Astrocyte of the hippocampus (primary cell): ENCODE results near the gene CENPN.
A peak's percentile ranks its signal among the peaks of the same experiment; 100 is the strongest.

Experiments
- DNase-seq: peaks from one replicate; pipeline ENCODE4 v3.0.0; 2011; ENCODE audit warnings: low read depth, low spot score

Gene CENPN

DNA sequence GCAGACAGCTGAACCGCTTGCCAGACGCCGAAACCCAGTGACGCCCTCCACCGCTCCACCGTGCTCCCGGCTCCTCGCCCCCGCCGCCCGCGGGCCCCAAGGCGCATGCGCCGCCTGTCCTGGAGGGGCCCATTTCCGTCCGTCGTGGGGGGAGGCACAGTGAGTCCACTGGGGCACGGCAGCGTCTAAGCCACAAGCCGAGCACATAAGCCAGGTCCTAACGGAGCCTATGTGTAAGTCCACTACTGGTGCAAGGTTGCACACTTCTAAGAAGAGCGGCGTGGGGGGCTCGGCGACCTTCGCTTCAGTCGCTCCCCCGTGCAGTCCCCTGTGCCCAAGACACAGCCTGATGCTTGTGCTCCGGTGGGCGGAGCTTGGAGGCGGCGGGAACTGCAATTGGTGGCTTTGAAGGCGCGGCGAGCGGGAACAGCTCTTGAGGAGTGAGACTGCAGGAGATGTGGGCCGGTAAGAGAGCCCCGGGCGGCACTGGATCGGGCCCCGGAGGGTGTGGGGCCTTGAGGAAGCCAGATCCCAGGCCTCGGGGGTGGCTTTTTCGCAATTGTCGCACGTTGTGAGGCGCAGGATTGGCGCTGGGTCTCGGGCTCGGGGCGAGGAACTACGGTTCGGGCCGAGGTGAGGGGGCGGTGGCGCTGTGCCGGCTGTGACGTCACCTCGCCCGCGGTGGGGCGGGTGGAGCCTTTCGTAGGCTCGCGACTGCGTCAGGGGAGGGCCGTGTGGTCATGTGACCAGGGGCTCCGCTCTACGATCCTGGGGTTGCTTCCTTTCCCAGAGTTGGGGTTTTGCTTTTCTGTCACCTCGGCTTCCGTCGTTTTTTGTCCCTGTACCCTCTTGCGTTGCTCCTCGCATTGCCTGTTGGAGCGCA, at the start of gene CENPN, which contains the start of gene CMC2:
TSS of gene CENPN (plus strand) at position 402 of the 883 bp plus-strand sequence. CDS start 4,726 bp downstream, outside the sequence.
TSS of gene CMC2 (minus strand) at position 73 of the 883 bp plus-strand sequence. CDS start 9,491 bp downstream, outside the sequence.
- DNase-seq = peak; percentile 100

DNA sequence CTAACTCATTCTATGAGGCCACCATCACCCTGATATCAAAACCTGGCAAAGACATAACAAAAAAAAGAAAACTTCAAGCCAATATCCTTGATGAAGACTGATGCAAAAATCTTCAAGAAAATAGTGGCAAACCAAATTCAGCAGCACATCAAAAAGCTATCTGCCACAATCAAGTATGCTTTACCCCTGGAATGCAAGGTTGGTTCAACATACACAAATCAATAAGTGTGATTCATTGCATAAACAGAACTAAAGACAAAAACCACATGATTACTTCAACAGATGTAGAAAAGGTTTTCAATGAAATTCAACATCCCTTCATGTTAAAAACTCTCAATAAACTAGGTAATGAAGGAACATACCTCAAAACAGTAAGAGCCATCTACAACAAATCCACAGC, 48.7 kb upstream of the CENPN start:
- no peak for DNase-seq

GRCh38 chr16:80962879-80963278, 44.1 kb upstream of the CENPN start:
- DNase-seq = no peak

DNA sequence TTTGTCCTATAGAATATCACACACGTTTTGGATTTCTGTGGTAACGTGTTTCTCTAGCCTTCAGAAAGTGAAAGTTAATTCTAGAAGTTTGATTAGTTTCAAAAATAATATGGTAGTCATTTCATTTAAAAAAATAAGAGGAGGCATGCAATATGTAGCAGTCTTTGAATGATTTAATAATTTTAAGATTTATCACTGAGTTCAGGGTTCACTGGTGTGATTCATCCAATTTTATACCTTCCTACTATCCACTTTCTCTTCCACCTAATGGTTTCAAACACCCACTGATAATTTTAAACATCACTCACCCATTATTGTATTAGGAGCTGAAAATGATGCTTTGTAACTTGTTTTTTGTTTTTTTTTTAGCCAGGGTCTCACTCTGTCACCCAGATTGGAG, 42.7 kb upstream of the CENPN start:
- no peak for DNase-seq

DNA sequence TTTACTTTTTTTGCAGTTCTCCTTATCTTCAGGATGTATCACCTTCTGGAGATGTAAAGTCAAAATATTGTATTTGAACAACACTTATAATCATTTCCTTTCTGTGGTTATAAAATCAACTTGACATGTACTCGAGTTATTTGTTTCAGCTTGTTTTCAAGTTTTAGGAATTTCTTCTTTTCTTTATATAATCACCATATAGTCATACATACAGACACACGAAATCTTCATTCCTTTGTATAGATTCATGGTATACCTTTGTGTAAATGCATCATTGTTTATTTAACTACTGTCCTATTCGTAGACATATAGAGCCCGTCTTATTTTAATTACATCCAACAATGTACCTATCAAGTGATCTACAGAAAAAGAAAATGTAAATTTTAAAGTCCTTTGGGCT, 40.4 kb upstream of the CENPN start:
- DNase-seq = no peak

GRCh38 chr16:80968386-80969113, 38.5 kb upstream of the CENPN start:
- DNase-seq = peak; percentile 50

DNA sequence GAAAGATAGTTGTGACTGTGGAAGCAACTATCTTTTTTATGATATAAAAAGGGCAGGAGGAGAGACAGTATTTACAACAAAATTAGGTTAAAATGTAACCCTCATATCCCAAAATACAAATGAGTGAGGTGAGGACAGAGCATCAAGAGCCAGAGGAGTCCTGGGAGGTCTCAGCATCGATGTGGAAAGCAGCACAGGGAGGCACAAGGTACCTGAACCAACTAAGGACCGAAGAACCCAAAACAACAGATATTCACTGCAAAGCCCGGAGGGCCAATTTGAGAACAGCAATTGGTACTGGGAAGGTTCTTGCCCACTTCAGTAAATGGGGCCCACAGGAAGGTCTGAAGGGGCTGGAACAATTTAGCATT, 37.9 kb upstream of the CENPN start:
- no peak for DNase-seq

- DNase-seq = no peak
Observed at GRCh38 chr16:80971819-80972218, 35.2 kb upstream of the CENPN start.

DNA sequence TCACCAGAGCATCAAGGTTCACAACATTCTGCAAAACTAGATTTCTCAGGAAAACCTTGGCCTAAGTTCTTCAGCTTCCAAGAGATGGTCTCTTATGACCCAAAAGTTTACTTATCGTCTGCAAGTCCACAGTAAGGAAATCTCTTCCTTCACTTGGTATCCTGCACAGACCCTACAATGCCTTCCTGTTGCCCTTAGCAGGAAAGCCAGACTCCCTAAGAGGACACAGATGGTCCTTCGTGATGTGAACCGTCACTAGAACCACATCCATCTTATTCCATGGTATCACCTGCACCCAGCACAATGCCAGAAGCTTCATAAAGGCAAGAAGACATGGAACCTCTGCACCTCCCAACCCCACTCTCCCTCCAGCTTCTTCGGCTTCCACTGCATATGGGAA, 34.4 kb upstream of the CENPN start:
- no peak for DNase-seq

GRCh38 chr16:80973991-80974390, 33.0 kb upstream of the CENPN start:
- no peak for DNase-seq

DNA sequence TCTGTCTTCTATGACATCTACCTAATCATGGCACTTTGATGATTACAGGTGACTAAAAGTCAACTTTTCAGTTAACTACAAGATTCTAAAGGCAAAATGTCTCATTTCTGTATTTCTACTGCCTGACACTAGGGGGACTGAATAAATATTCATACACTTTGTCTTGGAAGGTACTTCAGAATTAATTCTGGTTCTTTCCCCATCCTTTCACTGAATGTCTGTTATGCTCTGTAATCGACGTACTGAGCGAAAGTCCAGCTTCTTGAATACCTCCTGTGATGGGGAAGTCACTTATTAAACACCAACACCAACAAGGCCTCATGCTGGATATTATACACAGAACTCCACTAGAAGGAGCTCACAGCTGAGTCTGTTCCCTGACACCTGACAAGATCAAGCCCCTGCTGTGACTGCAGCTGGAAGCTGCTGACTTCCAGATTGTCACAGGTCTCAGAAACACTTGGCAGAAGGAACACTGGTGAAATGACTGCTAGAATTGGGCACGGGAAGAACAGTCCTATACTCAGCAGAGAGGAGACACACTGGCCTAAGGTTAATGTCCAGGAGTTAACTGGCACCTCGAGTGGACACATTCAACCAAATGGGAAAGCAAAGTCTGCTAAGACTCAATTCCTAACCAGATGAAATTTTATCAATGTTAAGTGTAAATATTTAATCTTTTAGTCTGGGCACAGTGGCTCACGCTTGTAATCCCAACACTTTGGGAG, 32.2 kb upstream of the CENPN start:
- no peak for DNase-seq

GRCh38 chr16:80976946-80977345, 30.1 kb upstream of the CENPN start:
- no peak for DNase-seq

- no peak for DNase-seq
Observed at GRCh38 chr16:80981103-80981502, 25.9 kb upstream of the CENPN start.

- no peak for DNase-seq
Observed at GRCh38 chr16:80982646-80983045, 24.4 kb upstream of the CENPN start.

DNA sequence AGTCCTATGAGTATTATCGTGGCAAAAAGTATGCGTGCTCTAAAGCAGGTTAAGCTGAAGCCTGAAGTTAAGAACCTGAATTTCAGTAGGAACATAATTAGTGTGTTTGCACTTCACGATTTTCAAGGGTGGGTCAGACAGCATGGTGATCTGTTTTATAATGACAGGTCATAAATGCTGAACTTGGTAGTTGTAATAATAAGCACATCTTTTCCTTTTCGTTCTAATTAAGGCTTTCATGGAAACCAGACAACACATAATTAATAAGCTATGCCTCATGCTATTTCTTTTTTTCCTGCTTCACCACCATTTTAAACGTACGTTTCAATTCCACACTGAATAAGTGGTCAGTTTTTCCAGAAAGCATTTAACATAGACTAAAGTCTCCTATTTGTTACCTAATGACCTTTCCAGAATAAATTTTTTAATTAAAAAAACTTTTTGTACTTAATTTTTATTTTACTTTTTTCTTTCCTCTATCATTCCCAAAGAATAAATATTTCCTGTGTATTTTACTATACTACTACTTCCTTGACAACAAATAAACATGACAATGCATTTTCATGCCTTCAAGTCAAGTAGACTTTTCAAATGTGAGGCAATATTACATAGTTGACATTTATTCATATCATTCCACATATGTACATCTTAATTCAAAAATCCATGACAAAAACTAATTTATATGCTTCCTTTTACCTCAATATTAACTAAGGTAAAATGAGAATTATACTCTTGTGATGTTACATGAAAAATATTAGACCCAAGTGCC, 22.7 kb upstream of the CENPN start:
- no peak for DNase-seq

DNA sequence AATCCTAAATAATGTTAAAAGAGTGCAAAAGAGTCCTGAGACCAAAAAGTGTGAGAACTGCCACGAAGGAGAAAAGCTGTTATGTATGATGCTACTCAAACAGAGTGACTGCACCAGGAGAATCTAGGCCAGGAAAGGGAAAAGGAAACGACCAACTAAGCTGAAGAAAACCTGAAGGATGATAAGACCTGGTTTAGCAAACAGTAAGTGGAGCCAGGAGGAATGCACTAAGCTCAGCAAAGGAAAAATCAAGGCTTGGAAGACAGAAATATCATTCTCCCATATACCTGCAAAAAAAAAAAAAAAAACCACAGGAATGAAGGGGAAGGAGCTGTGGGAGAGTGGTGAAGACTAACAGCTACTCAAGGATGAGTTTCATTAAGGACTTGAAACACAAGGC, 21.4 kb upstream of the CENPN start:
- no peak for DNase-seq

DNA sequence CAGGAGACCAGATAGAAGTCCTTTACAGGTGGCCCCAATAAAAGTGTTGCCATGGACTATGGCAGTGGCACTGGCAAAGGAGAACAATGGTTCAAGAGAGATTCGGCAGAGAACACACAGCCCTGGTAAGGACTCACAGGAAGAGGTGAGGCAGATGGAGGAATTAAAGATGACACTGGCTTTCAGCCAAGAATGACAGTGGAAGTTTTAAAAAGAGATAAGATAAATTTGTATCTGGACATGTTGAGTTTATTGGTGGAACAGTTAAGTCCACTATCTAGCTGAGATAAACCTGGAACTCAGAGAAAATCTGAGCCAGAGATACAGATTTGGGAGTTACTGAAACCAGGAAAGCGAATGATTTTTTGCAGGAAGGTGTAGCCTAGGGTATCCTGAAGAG, 20.5 kb upstream of the CENPN start:
- DNase-seq = no peak

DNA sequence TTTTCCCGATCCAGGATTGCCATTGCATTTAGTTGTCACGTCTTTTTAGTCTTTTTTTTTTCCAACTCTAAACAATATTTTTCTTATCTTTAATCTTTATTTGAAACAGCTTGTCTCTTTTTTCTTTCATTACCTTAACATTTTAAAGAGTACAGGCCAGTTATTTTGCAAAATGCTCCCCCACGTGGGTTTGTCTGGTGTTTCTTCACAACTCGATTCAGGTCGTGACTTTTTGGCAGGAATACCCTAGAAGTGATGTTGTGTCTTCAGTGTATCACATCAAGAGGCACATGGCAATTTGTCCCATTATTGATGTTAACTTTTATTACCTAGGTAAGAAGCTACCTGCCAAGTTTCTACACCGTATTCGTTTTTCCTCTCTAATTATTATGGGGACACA, 18.3 kb upstream of the CENPN start:
- DNase-seq = no peak

DNA sequence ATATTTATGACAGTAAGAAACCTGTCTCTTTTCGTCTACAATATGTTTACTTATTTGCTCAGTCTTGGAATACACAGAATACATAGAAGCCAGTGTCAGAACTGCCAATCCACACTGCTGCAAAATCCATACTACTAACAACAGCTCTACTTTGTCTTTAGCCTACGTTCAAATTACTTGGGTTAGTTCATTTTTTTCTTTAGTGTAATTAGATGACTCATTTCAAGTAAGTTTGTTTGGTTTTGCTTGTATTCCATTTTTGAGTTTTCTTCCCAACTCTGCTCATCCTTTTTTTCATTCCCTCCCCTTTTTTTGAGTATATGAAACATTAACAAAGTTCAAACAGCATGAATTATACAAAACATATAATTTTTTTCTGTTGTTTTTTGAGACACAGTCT, 17.2 kb upstream of the CENPN start:
- DNase-seq = no peak

DNA sequence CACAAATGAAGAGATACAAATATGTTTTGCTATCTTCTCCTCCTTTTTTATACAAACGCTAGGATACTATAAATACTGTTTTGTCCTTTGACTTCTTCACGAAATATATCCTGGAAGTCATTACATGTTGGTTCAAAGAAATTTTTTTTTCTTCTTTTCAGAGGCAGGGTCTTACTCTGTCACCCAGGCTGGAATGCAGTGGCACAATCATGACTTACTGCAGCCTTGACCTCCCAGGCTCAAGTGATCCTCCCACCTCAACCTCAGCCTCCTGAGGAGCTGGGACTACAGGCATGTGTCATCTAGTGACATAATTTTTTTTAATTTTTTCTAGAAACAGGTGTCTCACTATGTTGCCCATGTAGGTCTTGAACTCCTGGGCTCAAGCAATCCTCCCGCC, 16.4 kb upstream of the CENPN start:
- no peak for DNase-seq

DNA sequence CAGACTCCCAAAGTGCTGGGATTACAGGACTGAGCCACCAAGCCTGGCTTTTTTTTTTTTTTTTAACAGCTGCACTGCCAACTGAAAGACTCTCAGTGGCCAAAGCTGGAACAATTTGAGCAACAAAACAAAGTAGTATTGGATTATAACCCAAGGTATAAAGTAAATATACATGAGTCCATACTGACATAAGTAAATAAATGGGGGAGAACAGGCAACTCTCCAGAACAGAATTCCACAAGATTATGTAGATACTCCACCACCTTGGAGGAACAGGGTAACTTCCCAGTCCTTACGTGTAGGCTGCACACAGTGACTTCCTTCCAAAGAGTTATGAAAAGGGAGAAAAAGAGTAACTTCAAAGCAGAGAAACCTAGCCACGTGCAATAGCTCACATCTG, 16.0 kb upstream of the CENPN start:
- DNase-seq = no peak
